Activated CD4-positive, alpha-beta T cell treated with anti-CD3 and anti-CD28 coated beads, Interleukin-2, amount 10 ng/mL, durations not matched to agents 24 days and 14 days (primary cell): ENCODE data around the gene YWHAB. TPM values are rescaled to one million over a fixed set of nuclear protein-coding genes. Genes with fewer than 3 reads are reported as not detected.

Experiments used
- total RNA-seq: library from RNA; stranded (reverse); gene quantifications from 2 replicates; pipeline ENCODE4 v1.2.3, GENCODE V29; 2022

YWHAB gene
- total RNA-seq, 1 donor from 2014 or later, result 241 TPM

Other genes starting within 250 kb of the YWHAB start
- gene ADA, start 234.0 kb upstream of the YWHAB start, total RNA-seq, result 43.7 and 44.5 TPM in 2 replicates
- gene CCN5, start 170.3 kb upstream of the YWHAB start, total RNA-seq, result not detected in 2 replicates
- gene KCNK15, start 139.8 kb upstream of the YWHAB start, total RNA-seq, result 0.44 and 0.76 TPM in 2 replicates
- not detected in 2 replicates for gene RIMS4, start 75.2 kb upstream of the YWHAB start, total RNA-seq
- gene PABPC1L, start 24.4 kb downstream of the YWHAB start, total RNA-seq, result 96.9 and 103 TPM in 2 replicates
- gene TOMM34, start 74.7 kb downstream of the YWHAB start, total RNA-seq, result 63.4 and 64.5 TPM in 2 replicates
- 141 and 143 TPM in 2 replicates for gene STK4, start 80.8 kb downstream of the YWHAB start, total RNA-seq
- 0.30 and 0.47 TPM in 2 replicates for gene KCNS1, start 215.4 kb downstream of the YWHAB start, total RNA-seq
- not detected in 2 replicates for gene WFDC5, start 229.5 kb downstream of the YWHAB start, total RNA-seq
- gene WFDC12, start 238.8 kb downstream of the YWHAB start, total RNA-seq, result not detected in 2 replicates